Hematopoietic multipotent progenitor cell treated with erythropoietin and hydrocortisone succinate and interleukin-3 and kit ligand, for 8 days (in vitro differentiated cells): ENCODE measurements around the gene TSTD1.

ENCODE experiments used
- DNase-seq: peaks from one replicate; pipeline ENCODE4 v3.0.0-alpha.2; 2015

The TSTD1 gene

GRCh38 chr1:161038523-161039153, at the start of gene TSTD1:
Gene TSTD1, minus strand, starts transcription at chr1:161038964. Its CDS starts 75 bp downstream, at chr1:161038889.
- DNase-seq = peak; percentile 75

- no peak for DNase-seq
Observed at GRCh38 chr1:161086457-161086856, 47.7 kb upstream of the TSTD1 start.

GRCh38 chr1:161085165-161085564, 46.4 kb upstream of the TSTD1 start:
- no peak for DNase-seq

- DNase-seq = no peak
Observed at GRCh38 chr1:161084597-161084988, 45.8 kb upstream of the TSTD1 start.

GRCh38 chr1:161083748-161084596, 45.2 kb upstream of the TSTD1 start:
- no peak for DNase-seq

- DNase-seq = no peak
Observed at GRCh38 chr1:161082996-161083747, 44.4 kb upstream of the TSTD1 start.

- no peak for DNase-seq
Observed at GRCh38 chr1:161082483-161082882, 43.7 kb upstream of the TSTD1 start.

- no peak for DNase-seq
Observed at GRCh38 chr1:161081519-161081918, 42.8 kb upstream of the TSTD1 start.

- DNase-seq = no peak
Observed at GRCh38 chr1:161080441-161081405, 42.0 kb upstream of the TSTD1 start.

GRCh38 chr1:161079436-161080110, 40.8 kb upstream of the TSTD1 start:
- DNase-seq = no peak

GRCh38 chr1:161077426-161077825, 38.7 kb upstream of the TSTD1 start:
- no peak for DNase-seq

GRCh38 chr1:161076410-161076809, 37.6 kb upstream of the TSTD1 start:
- no peak for DNase-seq

- no peak for DNase-seq
Observed at GRCh38 chr1:161074676-161075368, 36.1 kb upstream of the TSTD1 start.

- no peak for DNase-seq
Observed at GRCh38 chr1:161073474-161074121, 34.8 kb upstream of the TSTD1 start.

GRCh38 chr1:161072751-161073449, 34.1 kb upstream of the TSTD1 start:
- no peak for DNase-seq

- DNase-seq = peak; percentile 70
Observed at GRCh38 chr1:161071886-161072371, 33.2 kb upstream of the TSTD1 start.

GRCh38 chr1:161070761-161071160, 32.0 kb upstream of the TSTD1 start:
- no peak for DNase-seq

GRCh38 chr1:161069731-161070270, 31.0 kb upstream of the TSTD1 start, which contains the start of gene ARHGAP30:
Gene ARHGAP30, minus strand, starts transcription at chr1:161069891. Its CDS starts 267 bp downstream, at chr1:161069624.
- DNase-seq = peak; percentile 74

- no peak for DNase-seq
Observed at GRCh38 chr1:161069241-161069640, 30.5 kb upstream of the TSTD1 start.
